GM19351 (cell line): ENCODE data around the gene PPP1R9A.
A peak's percentile ranks its signal among the peaks of the same experiment; 100 is the strongest.

ENCODE experiments used
- ATAC-seq: cut with Tn5 transposase; IDR thresholded peaks from one replicate; pipeline ENCODE4 v1.9.1; 2021; ENCODE audit warnings: mild to moderate bottlenecking, moderate library complexity; ENCODE audit not compliant: unreplicated experiment

PPP1R9A gene

DNA sequence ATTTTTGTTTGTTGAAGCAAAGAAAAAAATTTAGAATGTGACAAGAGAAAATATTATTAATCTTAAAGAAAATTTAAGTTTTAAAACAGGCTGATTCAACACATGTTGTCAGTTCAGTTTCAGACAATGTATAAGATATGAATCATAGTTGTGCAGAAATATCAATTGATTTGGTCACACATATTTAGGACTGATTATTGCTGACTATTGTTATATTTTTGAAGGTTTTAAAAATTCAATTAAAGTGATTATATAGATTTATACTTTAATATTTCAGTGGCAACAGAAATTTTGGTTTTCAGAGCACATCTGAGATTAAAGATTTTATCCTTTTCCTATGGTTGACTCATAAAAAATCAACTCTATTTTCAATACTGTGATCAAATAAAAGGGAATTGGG, 284.4 kb downstream of the PPP1R9A start:
- no peak for ATAC-seq

DNA sequence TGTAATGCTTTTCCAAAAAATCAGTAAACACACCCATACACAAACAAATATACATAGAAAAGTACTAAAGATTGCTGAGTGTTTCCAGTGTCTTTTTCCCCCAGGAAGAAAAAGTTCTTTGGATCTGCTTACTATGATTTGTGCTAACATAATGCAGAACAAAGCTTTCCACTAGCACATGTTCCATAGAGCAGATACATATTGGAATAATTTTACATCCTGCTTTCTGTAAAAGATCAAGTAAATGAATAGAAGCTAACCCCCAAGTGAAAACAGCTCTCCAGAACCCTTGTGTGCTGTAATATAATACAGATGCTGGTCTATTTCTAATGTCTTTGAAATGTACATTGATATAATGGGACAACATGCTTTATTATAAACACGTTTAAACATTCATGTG, 291.5 kb downstream of the PPP1R9A start:
- ATAC-seq: no peak

DNA sequence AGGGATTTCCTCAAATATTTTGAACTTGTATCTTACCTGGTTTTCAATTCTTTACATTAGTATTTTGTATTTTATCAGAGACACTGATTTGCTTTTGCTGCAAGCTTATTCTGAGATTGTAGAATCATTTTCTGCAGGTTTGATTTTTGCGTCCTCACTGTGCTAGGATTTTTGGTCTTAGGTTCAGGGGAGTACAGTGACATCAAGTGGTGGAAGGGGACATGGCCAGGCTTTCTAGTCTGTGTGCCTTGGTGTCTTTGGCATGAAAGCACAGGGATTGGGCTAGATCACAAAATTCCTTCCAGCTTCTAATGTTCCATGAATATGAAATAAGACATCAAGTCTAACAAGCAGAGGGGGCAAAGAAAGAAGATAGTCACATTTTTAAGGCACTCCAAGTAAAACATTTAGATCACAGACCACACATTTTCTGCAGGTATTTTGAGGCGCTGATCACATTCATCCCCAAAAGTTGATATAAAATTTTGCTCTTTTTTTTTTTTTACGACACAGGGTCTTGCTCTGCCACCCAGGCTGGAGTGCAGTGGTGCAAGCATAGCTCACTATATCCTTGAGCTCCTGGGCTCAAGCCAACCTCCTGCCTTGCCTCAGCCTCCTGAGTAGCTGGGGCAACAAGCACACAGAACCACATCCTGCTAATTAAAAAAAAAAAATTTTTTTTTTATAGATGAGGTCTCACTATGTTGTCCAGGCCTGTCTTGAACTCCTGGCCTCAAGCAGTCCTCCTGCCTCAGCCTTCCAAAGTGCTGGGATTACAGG, 292.6 kb downstream of the PPP1R9A start:
- ATAC-seq: peak; percentile 49

DNA sequence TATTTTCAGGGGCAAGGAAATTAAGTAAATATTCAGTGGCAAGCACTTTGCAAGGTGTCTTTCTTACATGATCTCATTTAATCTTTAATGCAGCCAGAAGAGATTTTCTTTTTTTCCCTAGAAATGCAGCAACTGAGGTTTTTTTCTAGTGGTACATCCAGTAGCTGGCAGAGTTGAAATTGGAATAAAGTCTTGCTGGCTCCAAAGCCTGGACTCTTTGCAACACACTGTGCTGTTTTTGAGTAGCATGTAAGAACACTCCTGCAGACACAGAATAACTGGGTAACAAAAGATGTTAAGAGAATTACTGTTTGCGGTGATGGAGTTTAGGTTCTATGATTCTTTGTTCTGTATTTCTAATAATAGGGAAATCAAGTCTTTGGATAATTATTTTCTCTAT, 293.3 kb downstream of the PPP1R9A start:
- ATAC-seq: no peak

DNA sequence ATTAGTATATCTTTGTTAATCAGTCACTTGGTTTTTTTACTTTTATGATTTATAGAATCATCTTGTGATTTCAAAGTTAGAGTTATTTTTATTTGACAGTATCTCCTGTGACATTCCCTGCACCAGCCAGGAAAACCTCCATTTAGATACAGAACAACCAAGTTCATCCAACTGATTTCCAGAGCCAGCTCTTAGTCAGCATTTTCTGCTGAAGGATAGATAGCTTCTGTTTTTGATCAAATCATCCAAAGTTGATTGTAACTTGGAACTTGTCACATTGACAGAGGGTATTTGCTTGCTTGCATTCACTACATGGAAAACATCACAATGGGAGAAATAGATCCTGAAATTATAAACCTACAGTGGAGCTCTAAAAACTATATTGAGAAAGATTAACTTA, 294.3 kb downstream of the PPP1R9A start:
- ATAC-seq: no peak

DNA sequence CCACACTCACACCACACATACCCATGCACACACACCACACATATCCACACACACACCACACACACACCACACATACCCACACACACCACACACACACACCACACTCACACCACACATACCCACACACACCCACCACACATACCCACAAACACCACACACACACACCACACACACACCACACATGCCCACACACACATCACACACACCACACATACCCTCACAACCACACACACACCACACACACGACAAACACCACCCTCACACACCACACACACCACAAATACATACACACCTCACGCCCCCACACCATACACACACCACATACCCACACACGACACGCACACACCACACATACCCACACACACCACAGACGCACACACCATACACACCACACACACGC, 297.2 kb downstream of the PPP1R9A start:
- no peak for ATAC-seq

DNA sequence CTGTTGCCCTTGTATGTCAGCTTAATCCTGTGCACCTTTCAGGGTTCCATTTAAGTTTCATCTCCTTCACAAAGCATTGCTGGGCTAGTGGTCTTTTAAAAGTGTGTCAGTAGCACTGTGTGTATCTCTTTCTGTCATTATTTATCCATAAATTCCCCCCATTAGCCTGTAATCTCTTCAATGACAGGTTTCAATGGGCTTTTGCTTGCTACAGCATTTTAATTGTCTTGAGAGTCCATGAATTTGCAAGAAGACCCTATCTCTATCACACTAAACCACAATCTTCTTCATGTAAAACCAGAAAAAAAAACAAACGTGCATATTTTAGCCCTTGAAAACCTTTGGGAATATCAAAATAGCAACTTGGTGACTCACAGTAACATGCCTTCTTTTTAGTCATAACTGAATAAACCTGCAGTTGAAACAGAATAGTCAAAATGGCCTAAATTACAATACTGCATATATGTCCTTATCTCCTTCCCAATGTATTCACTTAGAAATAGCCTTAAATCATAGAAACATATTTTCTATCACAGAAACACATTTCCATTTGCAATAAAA, 298.4 kb downstream of the PPP1R9A start:
- ATAC-seq: no peak

DNA sequence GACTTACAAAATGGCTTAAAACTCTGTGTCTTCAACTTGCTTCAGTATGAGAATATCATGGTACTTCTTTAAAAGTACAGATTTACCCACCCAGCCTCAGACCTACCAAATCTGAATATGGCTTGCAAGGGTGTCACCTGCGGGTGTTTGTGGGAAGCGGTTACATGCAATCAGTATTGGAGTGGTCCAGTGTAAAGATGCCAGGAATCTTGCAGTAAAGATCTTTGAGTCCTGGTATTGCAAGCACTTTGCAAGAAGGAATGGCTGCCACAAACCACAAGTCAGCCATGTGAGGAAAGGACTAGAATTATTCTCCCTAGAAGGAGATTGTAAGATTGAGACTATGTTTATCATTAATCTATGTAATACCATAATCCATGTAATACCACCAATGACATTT, 301.9 kb downstream of the PPP1R9A start:
- ATAC-seq: no peak

DNA sequence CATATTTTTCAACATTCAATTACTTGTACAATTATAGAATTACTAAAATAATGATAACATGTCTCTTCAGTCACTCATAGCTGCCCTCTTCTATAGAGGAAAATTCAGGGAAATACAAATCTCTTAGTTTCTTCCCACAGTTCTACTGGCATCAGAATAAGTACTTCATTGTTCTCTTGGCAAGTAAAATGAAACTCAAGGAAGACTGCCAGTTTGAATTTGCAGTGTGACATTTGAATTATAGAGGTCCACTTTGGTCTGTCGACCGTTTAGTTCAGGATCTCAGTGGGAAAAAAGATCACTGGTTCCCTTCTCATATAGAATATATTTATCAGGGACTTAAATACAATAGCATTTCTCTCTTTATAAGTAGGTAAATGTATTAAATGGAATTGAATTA, 302.4 kb downstream of the PPP1R9A start:
- ATAC-seq: no peak

DNA sequence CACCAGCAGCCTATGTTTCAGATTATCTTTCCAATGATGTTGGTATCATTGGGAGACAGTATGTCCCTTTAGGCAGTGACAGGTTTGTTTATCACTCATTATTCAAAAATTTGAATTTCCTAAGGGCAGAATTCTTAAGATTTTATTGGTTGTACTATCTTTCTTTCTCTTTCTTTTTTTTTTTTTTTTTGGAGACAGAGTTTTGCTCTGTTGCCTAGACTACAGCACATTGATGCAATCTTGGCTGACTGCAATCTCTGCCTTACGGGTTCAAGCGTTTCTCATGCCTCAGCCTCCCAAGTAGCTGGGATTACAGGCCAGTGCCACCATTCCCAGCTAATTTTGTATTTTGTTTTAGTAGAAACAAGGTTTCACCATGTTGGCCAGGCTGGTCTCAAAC, 305.8 kb downstream of the PPP1R9A start:
- ATAC-seq: no peak

DNA sequence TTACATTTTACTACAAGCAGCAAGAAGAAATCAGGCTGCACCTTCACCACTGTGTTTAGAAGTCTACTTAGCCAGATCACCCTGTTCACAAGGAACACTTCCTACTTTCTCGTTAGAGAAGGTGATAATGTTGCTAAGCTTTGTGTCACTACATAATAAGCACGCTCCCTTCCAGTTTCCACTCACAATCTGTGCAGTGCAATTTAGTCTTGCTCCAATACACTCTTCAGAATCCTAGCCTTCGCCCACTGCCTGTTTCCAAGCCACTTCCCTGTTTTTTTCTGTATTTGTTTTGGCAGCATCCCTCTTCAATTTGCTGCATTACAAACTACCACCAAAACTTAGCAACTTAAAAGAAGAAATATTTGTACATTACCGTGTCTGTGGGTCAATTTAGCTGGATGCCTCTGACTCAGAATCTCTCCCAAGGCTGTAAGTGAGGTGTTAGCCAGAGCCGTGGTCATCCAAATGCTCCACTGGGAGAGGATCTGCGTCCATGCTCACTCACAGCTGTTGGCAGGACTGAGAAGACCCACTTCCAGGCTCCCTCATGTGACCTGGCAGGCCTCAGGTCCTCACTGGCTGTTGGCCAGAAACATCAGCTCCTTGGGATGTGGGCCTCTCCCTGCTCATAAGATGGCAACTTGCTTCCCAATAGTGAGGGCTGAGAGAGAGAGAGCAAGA, 306.6 kb downstream of the PPP1R9A start:
- ATAC-seq: no peak

DNA sequence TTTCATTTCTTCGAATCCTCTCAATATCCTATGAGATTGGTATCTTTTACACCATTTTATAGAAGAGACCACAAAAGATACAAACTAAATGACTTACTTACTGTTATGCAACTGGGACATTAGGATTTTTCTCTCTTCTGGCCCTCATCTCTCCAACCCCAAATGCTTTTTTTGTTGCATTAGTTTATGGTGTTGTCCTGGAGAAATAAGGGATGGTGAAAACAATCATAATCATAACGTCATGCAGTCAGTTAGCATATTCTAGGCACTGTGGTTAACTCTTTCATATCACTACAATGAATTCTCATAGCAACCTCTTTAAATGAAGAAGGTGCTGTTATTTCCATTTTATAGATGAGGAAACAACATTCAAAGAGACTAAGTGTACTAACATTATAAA, 312.3 kb downstream of the PPP1R9A start:
- no peak for ATAC-seq

DNA sequence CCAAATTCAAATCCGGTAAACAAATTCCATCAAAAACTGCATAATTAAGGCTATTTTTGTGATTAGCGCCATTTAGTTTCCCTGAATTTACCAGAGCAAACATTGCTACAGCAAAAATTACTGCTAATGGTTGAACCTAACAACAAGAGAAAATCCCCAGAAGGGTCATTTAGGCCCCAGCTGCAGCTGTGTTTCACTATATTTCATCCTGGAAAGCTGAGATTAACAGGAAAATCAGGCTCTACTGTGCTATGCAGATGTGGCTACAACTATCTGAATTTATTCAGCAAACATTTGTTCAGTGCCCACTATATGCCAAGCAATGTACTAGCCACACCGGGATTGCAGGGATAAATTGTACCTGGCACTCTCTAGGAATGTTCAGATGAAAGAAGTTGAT, 312.9 kb downstream of the PPP1R9A start:
- no peak for ATAC-seq

DNA sequence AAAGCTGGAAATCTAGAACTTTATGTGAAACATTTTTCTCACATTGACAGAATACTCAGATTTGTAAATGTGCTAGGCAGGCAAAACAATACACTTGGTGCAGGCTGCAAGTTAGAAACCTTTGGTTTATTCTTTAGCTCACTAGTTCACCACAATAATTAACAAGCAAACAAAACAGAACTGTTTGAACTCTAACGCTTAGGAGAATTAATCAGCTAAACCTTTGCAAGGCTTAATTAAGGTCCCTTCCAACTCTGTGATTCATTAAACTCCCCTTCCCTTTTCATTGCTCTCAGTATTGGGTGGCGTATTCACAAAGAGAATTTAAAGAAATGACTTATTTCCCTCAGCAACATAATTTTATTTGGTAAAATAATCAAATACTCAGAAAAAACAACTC, 317.9 kb downstream of the PPP1R9A start:
- no peak for ATAC-seq

DNA sequence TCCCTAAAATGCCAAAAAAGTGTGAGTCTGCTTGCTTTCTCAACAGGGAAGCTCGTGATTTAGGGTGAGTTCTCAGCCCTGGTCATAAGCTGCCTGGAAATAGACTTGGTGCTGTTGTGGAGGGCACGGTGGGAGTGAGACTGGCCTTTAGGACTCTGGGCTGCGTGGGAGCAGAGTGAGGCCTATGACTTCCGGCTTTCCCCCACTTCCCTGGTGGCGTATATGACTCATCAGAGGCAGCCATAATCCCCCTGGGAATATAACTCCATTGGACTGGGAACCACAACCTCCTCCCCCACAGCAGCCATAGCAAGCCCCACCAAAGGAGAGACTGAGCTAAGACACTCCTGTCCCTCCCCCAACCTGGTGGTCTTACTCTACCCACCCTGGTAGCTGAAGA, 321.9 kb downstream of the PPP1R9A start:
- ATAC-seq: no peak

DNA sequence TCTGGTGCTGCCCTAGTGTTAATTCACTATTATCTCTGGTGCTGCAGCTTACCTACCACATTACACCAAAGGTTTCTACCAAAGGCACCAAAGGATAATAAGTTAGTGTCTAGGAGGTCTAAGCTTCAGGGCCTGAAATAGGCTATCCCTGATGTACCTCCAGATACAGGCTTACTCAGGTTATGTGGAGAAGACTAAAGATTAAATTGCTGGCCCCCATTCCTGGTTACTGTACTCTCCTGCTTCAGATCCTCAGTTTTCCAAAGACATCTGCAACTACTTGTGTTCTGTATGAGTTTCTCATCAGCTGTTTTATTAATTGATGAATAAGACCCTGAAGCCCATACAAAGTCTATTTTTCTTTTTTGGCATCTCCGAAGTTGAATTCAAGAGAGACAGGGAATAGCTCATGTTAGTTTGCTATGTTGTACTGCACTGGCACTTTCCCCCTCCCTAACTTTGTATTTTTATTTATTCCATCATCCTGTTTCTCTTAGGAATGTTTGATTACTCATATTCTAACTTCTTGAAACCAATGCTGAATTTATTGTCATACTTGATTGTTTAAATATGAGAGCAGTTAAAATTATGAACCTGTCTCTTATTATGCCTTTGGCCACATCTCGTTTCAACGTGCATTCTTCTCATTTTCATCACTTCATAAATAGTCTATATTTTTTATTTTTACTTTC, 331.0 kb downstream of the PPP1R9A start:
- ATAC-seq: no peak

DNA sequence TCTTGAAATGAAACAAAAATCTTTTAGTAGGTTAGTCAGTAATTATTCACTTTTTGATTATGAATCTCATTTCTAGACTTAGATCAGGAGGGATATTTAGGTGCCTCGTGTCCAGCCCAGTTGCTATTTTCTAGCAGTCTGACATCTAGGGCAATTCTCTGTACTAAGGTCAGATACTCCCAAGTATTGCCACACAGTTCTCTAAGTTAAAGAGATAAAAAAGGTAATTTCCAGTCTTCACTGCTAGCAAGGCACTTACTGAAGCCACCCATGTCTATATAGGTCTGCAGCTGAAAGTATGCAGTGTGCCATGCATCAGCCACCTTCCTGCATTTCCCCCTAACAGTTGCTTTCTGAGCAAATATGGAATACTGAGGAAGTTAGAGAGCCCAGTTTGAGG, 333.5 kb downstream of the PPP1R9A start:
- ATAC-seq: no peak

DNA sequence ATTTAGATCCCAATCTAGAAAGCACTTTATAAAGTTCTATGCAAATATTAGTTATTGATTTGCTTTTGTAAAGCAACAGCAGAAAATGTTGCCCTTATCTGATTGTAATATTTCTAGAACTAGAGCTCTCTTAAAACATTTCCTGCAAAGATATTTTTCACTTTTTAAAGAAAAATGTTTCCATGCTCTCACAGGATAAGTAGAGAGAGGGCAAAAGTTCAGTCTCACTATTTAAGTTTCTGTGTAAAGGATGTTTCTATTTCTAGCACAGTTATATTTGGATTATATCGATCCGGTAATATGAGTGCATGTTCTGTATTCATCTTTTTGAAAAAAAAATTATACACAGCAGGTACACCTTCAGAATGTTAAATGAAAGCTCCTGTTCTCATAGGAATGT, 334.9 kb downstream of the PPP1R9A start:
- ATAC-seq: no peak

DNA sequence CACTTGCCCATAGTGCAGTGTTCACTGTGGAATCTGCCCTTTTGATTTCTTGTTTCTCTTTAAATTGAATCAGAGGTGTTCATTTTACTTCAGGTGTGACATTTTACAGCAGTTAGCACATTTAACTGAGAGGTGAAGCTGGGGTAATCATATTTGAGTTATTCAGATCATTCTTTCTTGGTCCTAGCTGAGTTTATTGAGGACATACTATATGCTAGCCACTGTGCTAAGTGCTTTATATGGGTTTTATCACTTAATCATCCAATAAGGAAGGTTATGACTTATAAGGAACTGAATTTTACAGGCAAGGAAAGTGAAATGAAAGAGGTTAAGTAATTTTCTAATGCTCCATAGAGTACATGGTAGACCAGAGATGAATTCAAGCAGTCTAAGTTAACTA, 337.2 kb downstream of the PPP1R9A start:
- no peak for ATAC-seq

DNA sequence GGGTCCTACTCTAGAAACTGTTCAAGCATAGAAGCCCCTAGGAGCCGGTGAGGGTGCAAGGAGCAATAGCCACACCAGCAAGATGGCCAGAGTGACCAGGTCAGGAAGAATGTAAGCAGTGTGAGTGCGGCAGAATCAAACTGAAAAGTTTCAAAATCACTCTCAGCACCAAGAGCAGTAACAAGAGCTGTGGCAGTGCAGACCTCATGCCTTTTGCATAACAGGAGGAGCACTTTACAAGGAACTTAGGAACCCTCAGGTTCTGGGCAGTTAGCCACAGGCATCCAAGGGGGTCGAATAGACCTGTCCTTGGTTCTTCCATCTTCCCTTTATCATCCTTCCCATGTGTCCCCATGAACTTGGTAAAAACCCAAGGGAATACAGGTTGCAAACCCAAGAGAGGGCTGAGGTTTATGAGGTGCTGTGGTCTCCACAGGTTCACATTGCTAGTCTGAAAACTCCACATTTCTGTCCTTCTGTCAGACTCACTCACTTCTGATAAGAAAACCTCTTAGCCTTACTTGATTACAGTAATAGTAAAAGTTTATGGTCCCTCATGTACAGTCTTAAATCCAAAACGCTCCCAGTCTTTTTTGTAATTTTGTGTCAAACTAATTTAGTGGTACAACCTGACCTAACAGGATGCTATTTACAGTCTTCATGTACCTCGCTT, 338.6 kb downstream of the PPP1R9A start:
- ATAC-seq: no peak

DNA sequence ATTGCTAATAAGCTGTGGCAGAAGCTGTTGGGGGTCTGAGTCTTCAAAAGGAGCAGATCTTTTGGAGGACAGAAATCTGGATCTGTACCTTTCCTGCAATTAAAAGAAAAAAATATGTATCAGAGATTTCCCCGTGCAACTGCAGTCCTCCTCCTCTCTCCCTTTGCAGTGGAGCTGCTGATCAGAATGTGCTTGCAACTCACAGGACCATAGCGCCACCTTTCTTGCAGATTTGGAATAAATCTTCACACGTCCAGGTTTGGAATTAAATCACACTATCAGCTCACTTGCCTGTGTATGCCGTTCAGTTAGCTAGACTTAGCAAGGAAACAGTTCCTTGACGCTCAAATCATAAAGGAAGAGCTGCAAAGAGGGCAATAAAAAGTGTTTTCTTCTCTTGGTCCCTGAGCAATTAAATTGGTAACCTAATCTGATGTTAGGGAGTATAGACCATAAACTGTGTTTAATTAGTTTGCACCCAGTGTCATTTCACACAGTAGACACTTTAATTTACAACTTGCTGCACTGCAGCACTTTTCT, 339.5 kb downstream of the PPP1R9A start:
- peak; percentile 82 for ATAC-seq
